NCI-H1048 (cell line): Measurements from ENCODE around the gene ATAD5.
"Not testable (repeated sequence)": the region's sequence is repeated elsewhere in the genome, so short reads cannot be mapped to it uniquely, and the experiment has no call there.

Source experiments
- DNase-seq: peaks from one replicate; lab custom pipeline; 2025; lab: John Stamatoyannopoulos, UW

ATAD5 gene

DNA sequence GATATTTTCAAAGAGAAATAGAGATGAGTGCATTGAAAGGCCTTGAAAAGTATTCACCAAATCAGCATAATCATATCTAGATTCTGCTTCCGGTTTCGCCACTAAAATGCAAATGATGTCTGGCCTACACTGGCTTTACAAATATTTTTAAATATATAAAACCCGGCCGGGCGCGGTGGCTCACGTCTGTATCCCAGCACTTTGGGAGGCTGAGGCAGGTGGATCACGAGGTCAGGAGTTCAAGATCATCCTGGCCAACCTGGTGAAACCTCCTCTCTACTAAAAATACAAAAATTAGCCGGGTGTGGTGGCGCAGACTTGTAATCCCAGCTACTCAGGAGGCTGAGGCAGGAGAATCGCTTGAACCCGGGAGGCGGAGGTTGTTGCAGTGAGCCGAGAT, 8.8 kb upstream of the ATAD5 start:
- DNase-seq, result not testable (repeated sequence)

DNA sequence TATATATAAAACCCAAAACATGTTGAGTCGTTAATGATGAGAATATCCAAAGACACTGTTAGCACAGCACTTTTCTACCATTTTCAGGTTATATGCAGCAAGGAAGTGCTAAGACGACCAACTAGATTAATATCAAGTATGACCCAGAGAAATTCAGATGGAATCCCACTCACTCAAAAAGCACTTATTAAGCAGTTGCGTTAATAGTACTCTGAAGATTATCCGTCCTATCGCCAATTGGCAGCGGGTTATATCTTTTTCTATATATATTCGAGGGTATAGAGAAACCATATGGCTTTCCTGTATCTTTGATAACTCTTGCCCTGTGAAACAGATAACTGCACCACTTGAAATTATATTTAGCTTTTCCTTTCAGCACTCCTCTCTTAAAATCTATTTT, 8.3 kb upstream of the ATAD5 start:
- DNase-seq, result no peak

DNA sequence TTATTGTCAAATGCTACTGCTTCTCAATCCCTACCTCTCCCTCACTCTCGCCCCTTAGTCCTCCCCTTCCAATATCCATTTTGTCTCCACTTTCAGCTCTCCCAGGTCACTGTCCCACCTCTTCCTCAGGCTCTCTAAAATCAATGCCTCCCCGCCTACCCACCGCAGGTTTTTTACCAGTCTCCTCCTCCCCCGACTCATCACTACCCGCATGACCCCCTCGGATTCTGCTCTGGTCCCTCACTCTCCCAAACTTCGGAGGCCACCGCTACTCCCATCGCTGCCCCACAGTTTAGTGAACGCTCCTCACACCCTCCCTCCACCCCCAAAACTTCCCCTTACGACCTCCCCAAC, 7.8 kb upstream of the ATAD5 start:
- no peak for DNase-seq

DNA sequence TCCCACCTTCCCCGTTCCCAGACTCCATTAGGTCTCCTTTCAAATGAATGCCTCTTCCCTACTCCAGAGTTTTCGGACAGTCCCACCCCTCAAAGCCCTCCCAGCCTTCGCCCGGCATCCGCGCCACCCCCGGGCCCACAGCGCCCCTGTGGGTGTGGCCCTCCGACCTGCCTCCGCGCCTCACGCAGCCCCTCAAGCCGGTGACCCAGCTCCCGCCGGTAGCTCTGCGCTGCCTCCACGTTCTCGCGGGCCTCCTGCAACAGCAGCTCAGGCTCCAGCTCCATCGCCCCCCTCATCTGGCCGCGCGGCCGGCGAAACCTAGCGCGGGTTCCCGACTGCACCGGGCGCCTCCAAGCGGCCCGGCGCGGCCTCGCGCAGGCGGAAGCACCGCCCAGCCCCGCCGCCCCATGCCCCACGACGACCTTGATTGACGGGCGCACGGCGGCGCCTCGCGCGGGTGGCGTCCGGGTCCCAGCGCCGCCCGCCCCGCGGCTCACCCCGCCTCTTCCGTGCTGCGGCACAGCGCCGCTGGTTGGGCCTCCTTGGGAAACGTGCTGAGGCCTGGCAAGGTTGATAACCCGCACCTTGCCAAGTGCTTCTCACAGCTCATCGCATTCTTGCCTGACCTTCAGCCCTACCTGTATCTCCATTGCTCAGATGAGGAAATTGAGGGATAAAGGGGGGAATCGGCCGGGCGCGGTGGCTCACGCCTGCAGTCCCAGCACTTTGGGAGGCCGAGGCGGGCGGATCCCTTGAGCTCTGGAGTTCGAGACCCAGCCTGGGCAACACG, 7.2 kb upstream of the ATAD5 start, which contains the start of gene CRLF3:
Gene CRLF3 (minus strand): TSS at position 337 of the 790 bp plus-strand sequence. CDS start 41 bp downstream, at position 296.
- DNase-seq, result peak; percentile 81

DNA sequence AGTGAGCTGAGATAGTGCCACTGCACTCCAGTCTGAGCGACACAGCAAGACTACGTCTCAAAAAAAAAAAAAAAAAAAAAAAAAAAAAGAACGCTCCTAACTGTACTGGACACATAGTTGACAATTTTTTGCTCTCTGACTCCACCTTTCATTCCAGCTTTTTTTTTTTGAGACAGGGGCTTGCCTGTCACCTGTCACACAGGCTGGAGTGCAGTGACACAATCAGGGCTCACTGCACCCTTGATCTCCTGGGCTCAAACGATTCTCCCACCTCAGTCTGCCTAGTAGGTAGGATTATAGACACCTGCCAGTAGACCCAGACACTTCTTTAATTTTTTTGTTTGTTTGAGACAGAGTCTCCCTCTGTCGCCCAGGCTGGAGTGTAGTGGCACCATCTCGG, 4.7 kb upstream of the ATAD5 start:
- DNase-seq, result no peak

DNA sequence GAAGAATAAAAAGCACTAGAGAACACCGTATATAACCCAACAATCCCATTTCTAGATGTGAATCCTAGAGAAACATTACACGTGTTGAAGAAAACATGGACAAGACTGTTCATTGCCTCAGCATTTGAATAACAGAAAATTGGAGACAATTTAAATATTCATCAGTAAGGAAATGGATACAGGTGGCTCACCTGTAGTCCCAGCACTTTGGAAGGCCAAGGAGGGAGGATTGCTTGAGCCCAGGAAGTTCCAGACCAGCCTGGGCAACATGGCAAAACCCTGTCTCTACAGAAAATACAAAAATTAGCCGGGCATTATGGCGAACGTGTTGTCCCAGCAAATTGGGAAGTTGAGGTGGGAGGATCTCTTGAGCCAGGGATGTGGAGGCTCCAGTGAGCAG, 2.7 kb upstream of the ATAD5 start:
- no peak for DNase-seq

DNA sequence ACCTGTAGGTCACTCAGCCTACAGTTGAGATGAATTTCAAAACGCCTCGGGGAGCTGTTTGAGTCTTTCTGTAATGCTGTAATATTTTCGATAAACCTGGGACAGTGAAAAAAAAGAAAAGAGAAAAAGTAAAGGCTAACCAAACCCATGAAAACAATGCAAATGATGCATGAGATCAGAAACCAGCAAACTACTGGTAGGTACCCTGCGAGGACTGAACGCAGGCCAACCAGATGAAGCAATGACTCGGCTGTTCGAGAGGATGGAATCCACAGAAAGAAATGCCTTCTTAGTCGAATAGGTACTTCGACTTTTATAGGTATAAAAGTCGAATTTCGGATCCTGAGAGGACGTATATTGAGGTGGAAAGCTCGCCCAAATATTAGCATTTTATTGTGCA, 509 bp upstream of the ATAD5 start:
- no peak for DNase-seq

DNA sequence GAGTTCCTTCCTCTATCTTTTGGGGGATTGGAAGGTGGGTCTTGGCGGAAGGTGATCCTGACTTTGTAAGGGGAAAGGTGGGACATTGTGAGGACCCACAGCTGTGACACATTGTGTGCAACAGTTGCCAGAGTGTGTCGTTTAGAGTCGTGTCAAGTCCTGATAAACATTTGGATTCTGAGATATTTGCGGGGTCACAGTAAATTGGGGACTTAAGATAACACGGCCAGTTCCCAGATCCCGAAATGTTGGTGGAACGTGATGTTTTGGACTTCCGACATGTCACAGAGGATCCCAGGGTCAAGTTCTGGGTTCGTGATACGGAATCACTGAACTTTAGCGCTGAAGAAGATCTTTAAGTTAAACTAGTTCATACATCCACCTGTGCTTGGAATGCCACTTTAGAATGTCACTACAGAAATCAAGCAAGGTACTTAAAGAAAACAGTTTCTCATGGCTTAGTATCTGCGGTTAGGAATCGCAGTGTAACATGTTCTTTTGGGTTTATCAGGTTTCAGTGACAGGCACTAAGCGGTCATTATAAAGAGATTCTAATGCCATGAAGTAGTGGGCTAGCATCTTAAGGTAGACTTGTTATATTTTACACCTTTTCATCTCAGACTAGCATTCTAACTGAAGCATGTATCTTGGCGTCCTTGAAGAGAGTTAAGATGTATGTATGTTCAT, 815 bp downstream of the ATAD5 start:
- DNase-seq, result no peak

DNA sequence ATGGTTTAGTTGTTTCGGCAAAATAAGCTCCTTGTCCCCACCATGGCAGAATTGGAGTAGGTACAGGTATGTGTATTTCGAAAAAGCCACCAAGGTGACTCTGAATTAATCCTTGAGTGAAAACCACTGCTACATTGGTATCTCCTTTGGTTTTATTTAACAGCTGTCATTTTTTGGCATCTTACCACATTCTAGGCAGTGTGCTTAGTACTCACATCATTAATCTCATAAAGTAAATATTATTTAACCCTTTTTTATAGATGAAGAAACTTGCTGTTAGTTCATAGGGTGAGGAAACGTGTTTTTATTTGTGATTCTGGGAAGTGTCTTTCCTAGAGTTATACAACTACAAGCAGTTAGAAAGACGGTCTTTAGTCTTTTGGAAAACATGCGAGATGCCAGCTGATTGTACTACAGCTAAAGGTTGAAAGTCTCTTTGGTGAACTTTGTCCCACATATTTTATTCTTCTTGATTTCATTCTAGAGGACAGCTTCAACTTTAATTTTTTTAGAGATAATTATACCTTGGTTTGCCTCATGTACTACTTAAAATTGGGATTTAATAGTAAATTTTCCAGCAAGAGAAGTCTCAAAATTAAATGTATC, 6.5 kb downstream of the ATAD5 start:
- DNase-seq, result no peak

DNA sequence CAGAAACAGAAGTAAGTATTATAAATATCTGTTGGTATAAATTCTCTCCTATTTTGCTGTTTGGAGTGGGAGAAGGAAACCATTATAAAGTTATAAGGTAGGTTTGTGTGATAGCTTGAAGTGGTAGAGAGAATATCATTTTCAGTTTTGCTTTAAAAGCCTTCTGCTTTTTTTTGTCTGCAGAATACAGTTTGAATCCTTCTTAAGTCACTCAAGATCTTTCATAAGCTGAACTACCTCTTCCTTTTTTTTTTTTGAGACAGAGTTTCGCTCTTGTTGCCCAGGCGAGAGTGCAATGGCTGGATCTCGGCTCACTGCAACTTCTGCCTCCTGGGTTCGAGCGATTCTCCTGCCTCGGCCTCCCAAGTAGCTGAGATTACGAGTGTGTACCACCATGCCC, 9.0 kb downstream of the ATAD5 start:
- DNase-seq, result no peak

DNA sequence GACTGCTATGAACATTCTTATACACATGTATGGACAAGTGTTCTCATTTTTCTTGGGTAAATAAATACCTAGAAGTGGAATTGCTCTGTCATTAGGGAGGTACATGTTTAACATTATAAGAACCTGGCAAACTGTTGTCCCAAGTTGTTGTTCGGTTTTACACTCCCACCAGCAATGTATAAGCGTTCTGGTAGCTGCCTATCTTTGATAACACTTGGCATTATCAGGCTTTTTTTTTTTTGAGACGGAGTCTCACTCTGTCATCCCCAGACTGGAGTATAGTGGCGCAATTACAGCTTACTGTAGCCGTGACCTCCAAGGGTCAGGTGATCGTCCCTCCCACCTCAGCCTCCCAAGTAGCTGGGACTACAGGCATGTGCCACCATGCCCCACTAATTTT, 16.3 kb downstream of the ATAD5 start:
- DNase-seq, result no peak

DNA sequence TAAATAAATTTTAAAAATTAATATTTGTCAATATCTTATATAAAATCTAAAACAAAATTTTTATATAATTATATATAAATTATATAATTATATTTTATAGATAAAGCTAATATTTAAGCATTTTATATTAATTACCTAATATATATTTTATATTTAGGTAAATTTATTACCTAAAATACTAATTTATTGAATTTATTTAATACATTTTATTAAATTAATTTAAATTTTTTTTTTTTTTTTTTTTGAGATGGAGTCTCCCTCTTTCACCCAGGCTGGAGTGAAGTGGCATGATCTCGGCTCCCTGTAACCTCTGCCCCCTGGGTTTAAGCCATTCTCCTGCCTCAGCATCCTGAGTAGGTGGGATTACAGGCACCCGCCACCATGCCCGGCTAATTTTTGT, 22.4 kb downstream of the ATAD5 start:
- DNase-seq, result no peak

DNA sequence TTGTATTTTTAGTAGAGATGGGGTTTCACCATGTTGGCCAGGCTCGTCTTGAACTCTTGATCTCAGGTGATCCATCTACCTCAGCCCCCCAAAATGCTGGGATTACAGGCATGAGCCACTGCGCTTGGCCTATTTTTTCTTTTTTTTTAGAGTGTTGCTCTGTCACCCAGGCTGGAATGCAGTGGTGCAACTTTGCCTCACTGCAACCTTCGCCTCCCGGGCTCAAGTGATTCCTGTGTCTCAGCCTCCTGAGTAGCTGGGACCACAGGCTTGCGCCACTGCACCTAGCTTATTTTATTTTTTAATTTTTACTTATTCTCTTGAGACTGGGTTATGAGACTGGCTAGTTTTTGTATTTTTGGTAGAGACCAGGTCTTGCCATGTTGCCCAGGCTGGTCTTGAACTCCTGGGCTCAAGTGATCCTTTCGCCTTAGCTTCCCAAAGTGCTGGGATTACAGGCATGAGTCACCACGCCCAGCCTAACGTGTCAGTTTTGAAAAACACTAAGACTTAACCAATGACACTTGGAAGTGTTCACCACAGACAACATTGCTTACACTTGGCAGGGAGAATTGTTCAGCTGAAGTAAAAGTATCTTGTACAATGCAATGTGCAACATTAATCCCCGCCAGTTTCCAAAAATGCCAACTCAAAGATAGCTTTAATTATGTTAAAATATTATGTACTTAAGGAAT, 26.9 kb downstream of the ATAD5 start:
- DNase-seq, result no peak

DNA sequence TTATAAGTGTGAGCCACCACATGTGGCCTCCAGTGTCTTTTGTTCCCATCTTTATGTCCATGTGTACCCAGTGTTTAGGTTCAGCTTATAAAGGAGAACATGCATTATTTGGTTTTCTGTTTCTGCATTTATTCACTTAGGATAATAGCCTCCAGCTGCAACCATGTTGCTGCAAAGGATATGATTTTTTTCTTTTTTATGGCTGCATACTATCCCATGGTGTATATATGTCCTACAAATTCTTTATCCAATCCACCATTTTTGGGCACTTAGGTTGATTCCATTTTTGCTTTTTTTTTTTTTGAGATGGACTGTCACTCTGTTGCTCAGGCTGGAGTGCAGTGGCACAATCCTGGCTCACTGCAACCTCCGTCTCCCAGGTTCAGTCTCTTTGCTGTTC, 32.9 kb downstream of the ATAD5 start:
- DNase-seq, result no peak

DNA sequence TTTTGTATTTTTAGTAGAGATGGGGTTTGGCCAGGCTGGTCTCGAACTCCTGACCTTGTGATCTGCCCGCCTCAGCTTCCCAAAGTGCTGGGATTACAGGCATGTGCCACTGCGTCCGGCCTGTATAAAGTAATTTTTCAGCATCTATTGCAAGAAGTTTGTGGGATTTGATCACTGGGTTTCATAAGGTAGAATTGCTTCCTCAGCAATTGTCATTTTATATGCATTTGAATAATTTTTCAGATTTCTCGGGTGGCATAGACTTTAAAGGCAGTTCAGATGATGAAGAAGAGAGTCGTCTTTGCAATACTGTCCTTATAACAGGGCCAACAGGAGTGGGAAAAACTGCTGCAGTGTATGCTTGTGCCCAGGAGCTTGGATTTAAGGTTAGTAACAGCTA, 37.2 kb downstream of the ATAD5 start:
- no peak for DNase-seq

DNA sequence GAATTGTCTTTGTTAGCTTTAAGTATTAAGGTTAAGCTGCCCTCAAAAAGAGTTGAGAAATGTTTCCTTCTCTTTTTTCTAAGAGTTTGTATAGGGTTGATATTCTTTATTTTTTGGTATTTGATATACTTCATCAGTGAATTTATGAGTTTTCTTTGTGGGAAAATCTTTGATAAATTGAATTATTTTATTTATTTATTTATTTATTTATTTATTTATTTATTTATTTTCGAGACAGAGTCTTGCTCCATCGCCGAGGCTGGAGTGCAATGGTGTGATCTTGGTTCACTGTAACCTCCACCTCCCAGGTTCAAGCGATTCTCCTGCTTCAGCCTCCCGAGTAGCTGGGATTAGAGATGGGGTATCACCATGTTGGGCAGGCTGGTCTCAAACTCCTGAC, 54.4 kb downstream of the ATAD5 start:
- DNase-seq, result no peak

DNA sequence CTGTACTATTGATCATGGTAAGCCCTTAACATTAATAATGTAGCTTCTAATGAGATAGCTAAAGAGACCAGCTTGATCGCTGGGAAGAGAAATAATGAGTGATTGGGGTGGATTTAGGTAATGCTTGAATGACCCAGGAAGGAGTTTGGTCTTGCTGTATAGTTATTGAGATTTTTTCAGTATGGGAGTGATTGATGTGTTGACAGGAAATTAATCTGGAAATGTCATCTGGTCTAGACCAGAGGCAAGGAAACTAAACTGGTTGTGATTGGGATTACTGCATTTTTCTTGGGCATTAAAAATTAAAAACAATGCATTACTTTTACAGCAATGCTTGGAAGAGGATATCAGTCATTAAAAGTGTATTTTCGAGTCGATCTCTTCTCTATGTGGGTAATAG, 62.5 kb downstream of the ATAD5 start:
- no peak for DNase-seq

DNA sequence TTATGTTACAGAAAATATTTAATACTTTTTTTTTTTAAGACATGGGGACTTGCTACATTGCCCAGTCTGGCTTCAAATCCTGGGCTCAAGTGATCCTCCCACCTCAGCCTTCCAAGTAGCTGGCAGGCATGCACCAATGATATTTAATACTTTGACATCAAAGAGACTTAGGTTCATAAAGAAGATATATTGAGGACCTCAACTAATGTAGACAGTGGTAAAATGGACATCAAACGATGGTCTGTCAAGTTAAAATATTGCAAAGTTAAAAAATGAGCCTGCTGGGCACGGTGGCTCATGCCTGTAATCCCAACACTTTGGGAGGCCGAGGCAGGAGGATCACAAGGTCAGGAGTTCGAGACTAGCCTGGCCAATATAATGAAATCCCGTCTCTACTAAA, 65.5 kb downstream of the ATAD5 start:
- no peak for DNase-seq

DNA sequence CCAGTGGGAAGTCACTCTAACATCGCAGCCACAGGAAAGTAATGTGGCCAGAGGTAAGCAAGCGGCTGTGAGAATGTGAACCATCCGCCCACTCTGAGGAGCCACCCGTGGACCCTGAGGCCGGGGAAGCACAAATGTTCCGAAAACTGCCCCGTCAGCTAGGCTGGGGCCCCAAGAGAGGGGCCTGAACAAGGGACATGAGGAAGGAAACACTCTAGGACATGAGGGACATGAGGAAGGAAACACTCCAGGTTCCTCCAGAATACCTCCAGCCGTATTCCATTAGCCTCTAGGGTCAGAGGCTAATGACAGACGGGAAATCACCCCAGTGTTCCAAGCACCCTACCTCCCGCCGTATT, 74.0 kb downstream of the ATAD5 start:
- no peak for DNase-seq

DNA sequence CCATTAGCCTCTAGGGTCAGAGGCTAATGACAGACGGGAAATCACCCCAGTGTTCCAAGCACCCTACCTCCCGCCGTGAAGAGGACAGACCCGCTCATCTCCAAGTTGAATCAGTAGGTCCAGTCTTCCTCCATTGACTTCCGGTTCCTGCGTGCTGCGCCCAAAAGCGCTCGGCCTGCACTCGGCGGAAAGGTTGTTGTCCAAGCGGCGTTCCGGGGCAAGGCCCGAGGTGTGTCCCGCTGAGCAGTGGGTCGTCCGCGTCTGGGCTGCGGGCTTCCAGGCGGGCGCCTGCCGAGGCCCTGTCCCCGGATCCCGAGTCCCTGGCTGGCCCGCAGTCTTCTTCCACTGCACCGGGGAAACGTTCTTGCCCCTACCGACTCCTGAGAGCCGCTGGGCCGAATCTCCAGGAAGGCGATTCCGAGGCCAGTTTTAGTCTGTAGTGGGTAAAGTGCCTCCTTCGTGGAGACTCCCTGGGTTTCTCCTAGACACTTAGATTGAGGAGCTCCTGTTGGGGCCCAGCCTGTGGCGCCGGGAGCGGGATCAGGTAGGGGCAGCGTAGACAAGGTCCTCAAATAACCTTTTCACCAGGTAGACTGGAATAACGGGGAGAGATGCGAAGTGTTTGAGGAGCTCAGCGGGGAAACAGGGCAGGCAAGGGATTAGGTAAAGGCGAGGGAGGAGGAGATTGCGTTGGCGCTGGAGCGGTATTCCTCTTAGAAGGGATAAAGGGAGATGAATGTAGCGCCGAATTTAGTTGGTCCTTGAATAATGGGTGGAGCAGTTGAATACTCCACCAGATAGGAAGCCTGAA, 74.5 kb downstream of the ATAD5 start, which contains the start of gene TEFM:
Gene TEFM (minus strand): TSS at position 138 of the 811 bp plus-strand sequence. CDS start 40 bp downstream, at position 98.
- peak; percentile 71 for DNase-seq

DNA sequence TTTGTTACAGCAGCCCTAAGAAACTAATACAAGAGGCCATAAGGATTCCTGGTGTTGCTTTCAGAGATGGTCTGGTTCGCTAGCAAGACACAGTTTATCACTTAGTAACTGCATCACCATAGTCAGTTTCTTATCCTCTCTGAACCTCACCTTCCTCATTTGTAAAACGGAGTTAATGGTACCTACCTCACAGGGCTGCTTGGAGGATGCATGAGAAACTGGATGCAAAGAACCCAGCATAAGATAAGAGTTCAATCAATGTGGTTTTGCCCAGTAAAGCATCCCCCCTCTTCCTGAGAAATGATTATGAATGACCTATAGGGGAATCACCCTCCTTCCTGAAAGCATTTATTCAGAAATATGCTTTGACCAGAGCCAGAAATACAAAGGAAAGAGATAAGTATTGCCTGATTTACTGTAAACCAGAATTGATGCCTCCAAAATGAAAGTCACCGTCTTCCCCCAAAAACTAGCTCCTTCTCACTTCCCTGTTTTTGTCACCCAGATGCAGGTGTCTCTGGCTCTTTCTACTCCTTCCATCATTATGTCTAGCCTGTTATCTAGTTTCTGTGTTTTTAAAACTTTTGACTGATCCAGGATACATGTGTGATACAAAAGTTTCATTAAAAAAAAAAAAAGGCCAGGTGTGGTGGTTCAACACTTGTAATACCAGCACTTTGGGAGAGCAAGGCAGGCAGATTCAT, 77.1 kb downstream of the ATAD5 start:
- no peak for DNase-seq
